Peyer's patch (tissue), 4 donors: Measurements from ENCODE around the gene ADAM12. TPM values are rescaled to one million over a fixed set of nuclear protein-coding genes. Genes with fewer than 3 reads are reported as not detected.

Source experiments
- DNase-seq, 3 donors: peaks; one replicate each; pipeline ENCODE4 v3.0.0-alpha.2; 2017 to 2019
- H3K27ac ChIP-seq, 4 donors: fragments of 200-600 bp; sonication (generic); one replicate each; pipeline ENCODE4 v1.5.1; 2016 to 2019
- H3K27me3 ChIP-seq, 2 donors: fragments of 200-600 bp; sonication (generic); one replicate each; pipeline ENCODE4 v1.5.1; 2019
- H3K36me3 ChIP-seq, 3 donors: fragments of 200-600 bp; sonication (generic); one replicate each; pipeline ENCODE4 v1.5.1; 2016 to 2019
- H3K4me1 ChIP-seq, 4 donors: fragments of 200-600 bp; sonication (generic); one replicate each; pipeline ENCODE4 v1.5.1; 2016 to 2019
- H3K4me3 ChIP-seq, 4 donors: fragments of 200-600 bp; sonication (generic); 1 replicate in 3 of 4; 2 replicates in 1 of 4; pipeline ENCODE4 v1.5.1; 2016 to 2019; ENCODE audit warnings: mild to moderate bottlenecking in 1 of 4
- H3K9me3 ChIP-seq, 4 donors: fragments of 200-600 bp; sonication (generic); one replicate each; pipeline ENCODE4 v1.5.1; 2016 to 2019; ENCODE audit warnings: mild to moderate bottlenecking in 1 of 4
- POLR2A ChIP-seq, 2 donors: fragments of 450-650 bp; IDR thresholded peaks; one replicate each; pipeline ENCODE4 v1.5.1; 2017; ENCODE audit warnings: antibody characterized with exemption in 2 of 2, mild to moderate bottlenecking in 2 of 2, moderate library complexity in 2 of 2
- total RNA-seq, 4 donors: library from RNA; depleted of rRNA; stranded (reverse); fragments of >200 nt; gene quantifications; one replicate each; pipeline ENCODE4 v1.1.0, GENCODE V29; 2016
- TF ChIP-seq, protein P1 (sequence below), 6 experiments: fragments of 450-650 bp in 4 of 6; fragments of 200-600 bp in 2 of 6; sonication (generic) in 1 of 6; IDR thresholded peaks; one replicate each; pipeline ENCODE4 v1.5.1; 2017 to 2019; ENCODE audit warnings: antibody characterized with exemption in 6 of 6, mild to moderate bottlenecking in 3 of 6, moderate library complexity in 1 of 6

Gene ADAM12
- total RNA-seq, 4 donors from 2014 or later, result 0.13 to 2.5 (median 0.66) TPM

DNA sequence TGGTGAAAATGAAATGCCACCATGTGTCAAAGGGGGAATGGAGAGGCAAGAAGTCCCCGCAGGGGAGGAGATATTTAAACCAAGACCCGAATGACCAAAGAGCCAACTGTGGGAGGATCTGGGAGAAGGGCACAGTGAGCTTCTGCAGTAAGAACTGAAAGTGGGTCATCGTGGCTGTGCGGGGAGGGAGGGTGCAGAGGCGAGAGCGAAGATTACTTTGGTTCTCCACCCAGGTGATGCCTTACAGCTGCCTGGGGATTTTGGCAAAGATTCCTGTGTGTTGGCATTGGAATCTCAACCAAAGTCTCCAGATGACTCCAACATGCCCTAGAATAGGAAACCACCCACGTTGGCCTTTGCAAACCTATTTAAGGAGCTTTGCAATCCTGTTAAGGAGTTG, 44.2 kb upstream of the ADAM12 start:
- H3K27ac ChIP-seq, result no peak overlapping the region
- no peak for DNase-seq
- no peaks in the 10 kb centered on the region for H3K27me3 ChIP-seq
- TF ChIP-seq POLR2A (IDR thresholded peaks at IDR 0.05), result no peak
- TF ChIP-seq, protein P1, sequence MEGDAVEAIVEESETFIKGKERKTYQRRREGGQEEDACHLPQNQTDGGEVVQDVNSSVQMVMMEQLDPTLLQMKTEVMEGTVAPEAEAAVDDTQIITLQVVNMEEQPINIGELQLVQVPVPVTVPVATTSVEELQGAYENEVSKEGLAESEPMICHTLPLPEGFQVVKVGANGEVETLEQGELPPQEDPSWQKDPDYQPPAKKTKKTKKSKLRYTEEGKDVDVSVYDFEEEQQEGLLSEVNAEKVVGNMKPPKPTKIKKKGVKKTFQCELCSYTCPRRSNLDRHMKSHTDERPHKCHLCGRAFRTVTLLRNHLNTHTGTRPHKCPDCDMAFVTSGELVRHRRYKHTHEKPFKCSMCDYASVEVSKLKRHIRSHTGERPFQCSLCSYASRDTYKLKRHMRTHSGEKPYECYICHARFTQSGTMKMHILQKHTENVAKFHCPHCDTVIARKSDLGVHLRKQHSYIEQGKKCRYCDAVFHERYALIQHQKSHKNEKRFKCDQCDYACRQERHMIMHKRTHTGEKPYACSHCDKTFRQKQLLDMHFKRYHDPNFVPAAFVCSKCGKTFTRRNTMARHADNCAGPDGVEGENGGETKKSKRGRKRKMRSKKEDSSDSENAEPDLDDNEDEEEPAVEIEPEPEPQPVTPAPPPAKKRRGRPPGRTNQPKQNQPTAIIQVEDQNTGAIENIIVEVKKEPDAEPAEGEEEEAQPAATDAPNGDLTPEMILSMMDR (IDR thresholded peaks at IDR 0.05), result no peak
- H3K36me3 ChIP-seq, result no peaks in the 10 kb centered on the region
- no peaks in the 10 kb centered on the region for H3K4me1 ChIP-seq
- no peaks in the 10 kb centered on the region for H3K9me3 ChIP-seq
- no peak overlapping the region for H3K4me3 ChIP-seq

DNA sequence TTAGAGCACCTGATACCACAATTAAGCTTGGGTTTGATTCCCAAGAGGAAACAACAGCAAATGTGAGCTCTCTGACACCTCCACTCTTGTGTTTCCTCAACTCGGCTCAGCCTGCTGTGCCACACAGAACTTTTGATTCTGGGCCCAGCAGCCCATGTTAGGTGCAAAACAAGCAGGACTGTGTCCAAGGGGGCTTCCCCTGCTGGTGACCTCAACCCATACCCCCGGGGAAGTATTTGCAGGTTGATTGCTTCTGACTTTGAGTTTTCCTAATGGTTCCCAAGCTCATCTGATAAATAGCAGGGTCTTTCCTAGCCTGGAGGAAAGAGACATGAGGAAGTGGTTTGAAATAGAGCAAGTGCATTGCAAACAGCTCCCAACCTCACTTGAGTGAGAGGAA, 43.5 kb upstream of the ADAM12 start:
- Histone ChIP-seq H3K27me3 (no peaks in the 10 kb centered on the region), H3K4me3 (no peak overlapping the region), H3K36me3 (no peaks in the 10 kb centered on the region), H3K4me1 (no peaks in the 10 kb centered on the region), H3K27ac (no peak overlapping the region), H3K9me3 (no peaks in the 10 kb centered on the region)
- TF ChIP-seq, protein P1 (IDR thresholded peaks at IDR 0.05), result no peak
- TF ChIP-seq POLR2A (IDR thresholded peaks at IDR 0.05), result no peak
- no peak for DNase-seq

DNA sequence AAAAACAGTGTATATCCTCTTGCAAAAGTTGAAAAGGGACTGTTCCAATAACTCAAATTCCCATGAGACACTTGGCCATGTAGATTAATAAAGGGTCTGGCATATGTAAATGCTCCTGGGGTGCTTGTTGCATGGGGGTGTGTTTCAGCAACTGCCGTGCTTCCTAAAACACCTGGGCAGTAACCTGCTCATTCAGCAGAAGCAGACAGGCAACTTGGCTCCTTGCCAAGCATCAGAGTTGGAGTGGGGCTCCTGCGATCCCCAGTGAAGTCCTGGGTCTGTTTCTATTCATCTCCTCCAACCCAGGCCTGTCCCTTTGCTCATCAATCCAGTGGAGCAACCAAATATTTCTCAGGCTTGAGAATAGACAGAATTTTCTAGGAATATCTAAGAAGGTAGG, 42.2 kb upstream of the ADAM12 start:
- H3K4me1 ChIP-seq, result no peaks in the 10 kb centered on the region
- H3K36me3 ChIP-seq, result no peaks in the 10 kb centered on the region
- H3K27ac ChIP-seq, result no peak overlapping the region
- DNase-seq, result no peak
- H3K4me3 ChIP-seq, result no peak overlapping the region
- H3K9me3 ChIP-seq, result no peaks in the 10 kb centered on the region
- no peaks in the 10 kb centered on the region for H3K27me3 ChIP-seq
- TF ChIP-seq POLR2A (IDR thresholded peaks at IDR 0.05), result no peak
- TF ChIP-seq, protein P1 (IDR thresholded peaks at IDR 0.05), result no peak

DNA sequence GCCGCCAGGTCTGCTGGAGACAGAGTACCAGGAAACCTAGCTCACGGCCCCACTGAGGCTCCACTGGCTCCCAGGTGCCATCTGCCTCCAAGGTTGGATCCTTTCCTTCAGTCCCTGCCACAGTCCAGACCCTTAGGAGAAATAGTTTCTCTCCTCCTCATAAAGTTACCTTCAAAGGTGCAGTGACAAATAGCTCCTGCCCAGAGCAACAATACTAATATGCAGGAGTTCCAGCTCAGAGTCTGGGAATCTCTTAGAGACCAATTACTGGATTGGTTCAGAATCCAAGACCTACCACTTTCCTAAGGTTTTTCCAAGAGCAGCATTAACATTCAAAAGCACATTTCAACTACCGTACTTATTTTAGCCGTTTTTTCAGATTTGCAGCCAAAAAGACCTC, 41.0 kb upstream of the ADAM12 start:
- Histone ChIP-seq H3K36me3 (no peaks in the 10 kb centered on the region), H3K9me3 (peaks cover 0 to 2% (median 0%) of the 10 kb centered on the region in 4 donors), H3K4me1 (no peaks in the 10 kb centered on the region), H3K27me3 (no peaks in the 10 kb centered on the region), H3K4me3 (no peak overlapping the region), H3K27ac (no peak overlapping the region)
- TF ChIP-seq, protein P1 (IDR thresholded peaks at IDR 0.05), result no peak
- no peak for TF ChIP-seq POLR2A (IDR thresholded peaks at IDR 0.05)
- no peak for DNase-seq

DNA sequence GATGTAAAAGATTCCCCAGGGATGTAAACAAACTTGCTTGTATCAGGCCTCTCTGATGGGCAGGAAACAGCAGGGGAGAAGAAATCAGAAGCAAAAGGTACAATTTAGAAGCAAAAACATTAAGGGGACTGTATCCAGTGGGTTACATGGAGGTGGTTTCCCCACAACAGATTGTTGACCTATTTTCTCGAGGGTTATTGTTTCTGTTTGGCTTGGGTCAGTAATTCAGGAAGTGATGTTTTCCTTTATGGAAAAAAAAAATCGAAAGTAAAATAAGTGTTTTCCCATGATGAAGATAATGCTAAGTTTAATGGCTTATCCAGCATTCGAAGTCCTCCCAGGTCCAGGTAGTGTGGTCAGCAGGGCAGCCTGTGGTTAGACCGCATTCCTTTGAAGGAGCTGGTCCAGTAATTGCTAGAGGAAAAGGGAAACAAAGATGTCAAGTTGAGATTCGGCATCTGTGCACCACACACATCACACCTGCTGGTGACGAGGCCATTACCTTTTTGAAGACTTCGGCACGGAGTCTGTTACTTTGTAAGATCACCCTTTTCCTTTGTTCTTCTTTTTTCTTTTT, 37.3 kb upstream of the ADAM12 start:
- Histone ChIP-seq H3K4me1 (no peaks in the 10 kb centered on the region), H3K4me3 (no peak overlapping the region), H3K27ac (no peak overlapping the region), H3K27me3 (no peaks in the 10 kb centered on the region), H3K36me3 (no peaks in the 10 kb centered on the region), H3K9me3 (peaks cover 0 to 10% (median 4%) of the 10 kb centered on the region in 4 donors)
- TF ChIP-seq, protein P1 (IDR thresholded peaks at IDR 0.05), result no peak
- TF ChIP-seq POLR2A (IDR thresholded peaks at IDR 0.05), result no peak
- DNase-seq, result no peak

DNA sequence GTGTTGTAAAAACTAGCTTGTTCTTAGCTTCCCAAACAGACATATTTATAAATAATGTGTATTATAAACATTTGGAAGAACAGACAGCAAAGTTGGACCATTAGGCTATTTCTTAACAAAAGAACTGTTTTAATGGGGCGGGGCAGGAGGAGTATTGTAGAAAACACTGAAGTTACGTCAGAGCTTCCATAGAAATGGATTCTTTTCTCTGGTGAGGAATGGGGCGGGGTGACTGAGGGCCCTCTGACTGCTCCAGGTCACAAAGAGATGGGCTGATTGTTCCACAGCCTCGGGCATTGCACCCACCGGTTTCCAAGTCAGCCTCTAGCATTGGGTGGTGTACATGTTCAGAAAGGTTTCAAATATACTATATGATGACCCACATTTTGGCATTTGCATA, 36.8 kb upstream of the ADAM12 start:
- peaks cover 0 to 10% (median 4%) of the 10 kb centered on the region in 4 donors for H3K9me3 ChIP-seq
- no peaks in the 10 kb centered on the region for H3K27me3 ChIP-seq
- TF ChIP-seq, protein P1 (IDR thresholded peaks at IDR 0.05), result no peak
- TF ChIP-seq POLR2A (IDR thresholded peaks at IDR 0.05), result no peak
- no peak overlapping the region for H3K27ac ChIP-seq
- no peak for DNase-seq
- H3K4me3 ChIP-seq, result no peak overlapping the region
- H3K36me3 ChIP-seq, result no peaks in the 10 kb centered on the region
- H3K4me1 ChIP-seq, result no peaks in the 10 kb centered on the region
